Nephron (organoid): Measurements from ENCODE around the gene ZEB2.

Source experiments
- H3K27ac Mint-ChIP-seq, 3 experiments: 2 replicates each; pipeline ENCODE4 v1.8.0; 2020; ENCODE audit warnings: mixed read lengths in 3 of 3, mild to moderate bottlenecking in 2 of 3, moderate library complexity in 1 of 3
- H3K27me3 Mint-ChIP-seq: 2 replicates; pipeline ENCODE4 v1.8.0; 2021; ENCODE audit warnings: low read depth, mild to moderate bottlenecking, moderate library complexity, mixed read lengths
- H3K36me3 Mint-ChIP-seq: 2 replicates; pipeline ENCODE4 v1.8.0; 2020; ENCODE audit warnings: low read depth, mixed read lengths
- H3K4me1 Mint-ChIP-seq: 2 replicates; pipeline ENCODE4 v1.8.0; 2020; ENCODE audit warnings: mixed read lengths
- H3K4me3 Mint-ChIP-seq, 3 experiments: 2 replicates each; pipeline ENCODE4 v1.8.0; 2020; ENCODE audit warnings: mild to moderate bottlenecking in 3 of 3, mixed read lengths in 3 of 3, moderate library complexity in 2 of 3
- H3K9me3 Mint-ChIP-seq: 2 replicates; pipeline ENCODE4 v1.8.0; 2020; ENCODE audit warnings: mixed read lengths
- TF ChIP-seq, protein P1 (sequence below), 3 experiments: fragments of 200-600 bp; sonication (generic); IDR thresholded peaks; one replicate each; pipeline ENCODE4 v1.5.0; 2021; ENCODE audit warnings: antibody characterized with exemption in 3 of 3; ENCODE audit not compliant: unreplicated experiment in 3 of 3

The ZEB2 gene

GRCh38 chr2:144472911-144473310 is 47.0 kb downstream of the ZEB2 start:
- Mint-ChIP-seq H3K27ac (no peak overlapping the region), H3K9me3 (no peaks in the 10 kb centered on the region), H3K36me3 (peaks cover 3% of the 10 kb centered on the region), H3K4me3 (no peak overlapping the region), H3K4me1 (peaks cover 39% of the 10 kb centered on the region), H3K27me3 (no peaks in the 10 kb centered on the region)
- TF ChIP-seq, protein P1, sequence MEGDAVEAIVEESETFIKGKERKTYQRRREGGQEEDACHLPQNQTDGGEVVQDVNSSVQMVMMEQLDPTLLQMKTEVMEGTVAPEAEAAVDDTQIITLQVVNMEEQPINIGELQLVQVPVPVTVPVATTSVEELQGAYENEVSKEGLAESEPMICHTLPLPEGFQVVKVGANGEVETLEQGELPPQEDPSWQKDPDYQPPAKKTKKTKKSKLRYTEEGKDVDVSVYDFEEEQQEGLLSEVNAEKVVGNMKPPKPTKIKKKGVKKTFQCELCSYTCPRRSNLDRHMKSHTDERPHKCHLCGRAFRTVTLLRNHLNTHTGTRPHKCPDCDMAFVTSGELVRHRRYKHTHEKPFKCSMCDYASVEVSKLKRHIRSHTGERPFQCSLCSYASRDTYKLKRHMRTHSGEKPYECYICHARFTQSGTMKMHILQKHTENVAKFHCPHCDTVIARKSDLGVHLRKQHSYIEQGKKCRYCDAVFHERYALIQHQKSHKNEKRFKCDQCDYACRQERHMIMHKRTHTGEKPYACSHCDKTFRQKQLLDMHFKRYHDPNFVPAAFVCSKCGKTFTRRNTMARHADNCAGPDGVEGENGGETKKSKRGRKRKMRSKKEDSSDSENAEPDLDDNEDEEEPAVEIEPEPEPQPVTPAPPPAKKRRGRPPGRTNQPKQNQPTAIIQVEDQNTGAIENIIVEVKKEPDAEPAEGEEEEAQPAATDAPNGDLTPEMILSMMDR (IDR thresholded peaks at IDR 0.05; ENCODE audit: unreplicated experiment in 3 of 3) = no peak

GRCh38 chr2:144472046-144472412 is 47.9 kb downstream of the ZEB2 start:
- Mint-ChIP-seq H3K4me3 (no peak overlapping the region), H3K9me3 (no peaks in the 10 kb centered on the region), H3K4me1 (peaks cover 37% of the 10 kb centered on the region), H3K27ac (no peak overlapping the region), H3K27me3 (no peaks in the 10 kb centered on the region), H3K36me3 (peaks cover 3% of the 10 kb centered on the region)
- TF ChIP-seq, protein P1 (IDR thresholded peaks at IDR 0.05; ENCODE audit: unreplicated experiment in 3 of 3) = no peak

DNA sequence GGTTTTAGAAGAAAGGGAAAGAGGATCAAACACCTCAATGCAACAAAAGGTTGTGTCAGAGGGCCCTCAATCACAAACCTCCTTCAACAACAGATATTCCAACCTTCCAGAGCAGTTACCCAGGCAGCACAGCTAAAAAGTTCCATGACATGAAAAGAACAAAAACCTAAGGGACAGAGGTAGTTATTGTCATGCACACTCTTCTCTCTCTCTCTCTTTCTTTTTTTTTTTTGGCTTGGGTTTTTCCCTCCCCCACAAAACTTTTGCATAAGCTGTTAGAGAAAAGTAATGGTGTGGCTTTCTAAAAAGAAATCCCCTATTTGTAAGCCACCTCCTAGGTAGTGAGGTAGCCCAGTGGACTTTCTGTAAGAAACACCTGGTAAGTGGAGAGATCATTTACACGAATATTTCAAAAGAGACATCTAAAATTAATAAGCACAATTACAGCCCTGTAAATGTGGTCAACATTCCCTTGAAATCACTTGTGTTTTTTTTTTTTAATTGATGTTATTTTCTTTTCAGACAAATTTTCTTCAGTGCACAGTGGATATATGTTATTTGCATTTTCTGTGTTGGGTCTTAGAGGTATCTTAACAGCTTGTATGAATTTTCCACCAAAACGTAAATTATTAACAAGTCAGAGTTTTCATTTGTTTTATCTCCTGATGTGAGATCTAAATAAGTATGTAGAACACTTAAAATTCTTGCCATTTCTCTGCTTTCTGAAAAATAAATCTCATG is 48.4 kb downstream of the ZEB2 start:
- Mint-ChIP-seq H3K9me3 (no peaks in the 10 kb centered on the region), H3K27me3 (no peaks in the 10 kb centered on the region), H3K4me3 (peak overlapping the region in 1 of 3 experiments; percentile 26), H3K27ac (peak overlapping the region in 1 of 3 experiments; percentile 82), H3K4me1 (peaks cover 38% of the 10 kb centered on the region), H3K36me3 (peaks cover 4% of the 10 kb centered on the region)
- TF ChIP-seq, protein P1 (IDR thresholded peaks at IDR 0.05; ENCODE audit: unreplicated experiment in 3 of 3) = no peak

- Mint-ChIP-seq H3K9me3 (no peaks in the 10 kb centered on the region), H3K4me3 (peak overlapping the region in 1 of 3 experiments; percentile 22), H3K27me3 (no peaks in the 10 kb centered on the region), H3K36me3 (peaks cover 6% of the 10 kb centered on the region), H3K27ac (peak overlapping the region in 1 of 3 experiments; percentile 82), H3K4me1 (peaks cover 34% of the 10 kb centered on the region)
- TF ChIP-seq, protein P1 (IDR thresholded peaks at IDR 0.05; ENCODE audit: unreplicated experiment in 3 of 3) = no peak
Observed at GRCh38 chr2:144470816-144471215, 49.1 kb downstream of the ZEB2 start.

GRCh38 chr2:144470334-144470733 is 49.6 kb downstream of the ZEB2 start:
- Mint-ChIP-seq H3K27ac (peak overlapping the region in 1 of 3 experiments; percentile 47), H3K36me3 (peaks cover 6% of the 10 kb centered on the region), H3K4me3 (no peak overlapping the region), H3K27me3 (no peaks in the 10 kb centered on the region), H3K9me3 (no peaks in the 10 kb centered on the region), H3K4me1 (peaks cover 30% of the 10 kb centered on the region)
- TF ChIP-seq, protein P1 (IDR thresholded peaks at IDR 0.05; ENCODE audit: unreplicated experiment in 3 of 3) = no peak

DNA sequence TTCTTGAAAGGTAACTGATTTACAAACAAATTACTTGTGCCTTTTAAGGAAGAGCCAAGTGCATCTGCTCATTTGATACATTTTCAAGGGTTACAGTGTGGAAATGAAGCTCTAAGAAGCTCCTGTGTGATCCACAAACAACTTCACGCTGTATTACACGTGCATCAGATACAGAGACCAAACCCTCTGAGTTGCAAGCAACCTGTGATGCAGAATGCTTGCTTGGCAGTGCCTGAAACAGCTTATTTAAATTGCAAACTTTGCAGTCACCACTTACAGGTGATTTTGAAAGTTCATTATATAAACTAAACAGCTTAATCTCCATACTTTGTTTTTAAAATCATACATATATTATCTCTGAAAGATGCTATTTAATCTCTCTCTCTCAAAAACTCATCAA is 50.1 kb downstream of the ZEB2 start:
- no peak overlapping the region for H3K4me3 Mint-ChIP-seq
- H3K27me3 Mint-ChIP-seq = no peaks in the 10 kb centered on the region
- TF ChIP-seq, protein P1 (IDR thresholded peaks at IDR 0.05; ENCODE audit: unreplicated experiment in 3 of 3) = no peak
- H3K36me3 Mint-ChIP-seq = peaks cover 11% of the 10 kb centered on the region
- no peaks in the 10 kb centered on the region for H3K9me3 Mint-ChIP-seq
- peaks cover 26% of the 10 kb centered on the region for H3K4me1 Mint-ChIP-seq
- H3K27ac Mint-ChIP-seq = peak overlapping the region in 2 of 3 experiments; percentile 28 to 47
